SH-SY5Y (cell line): Measurements from ENCODE around the gene MPRIP.

Experiments
- GATA2 ChIP-seq: IDR thresholded peaks from 2 replicates; pipeline ENCODE4 v1.6.1; 2011; ENCODE audit warnings: mild to moderate bottlenecking, low read depth, low read length
- GATA3 ChIP-seq: IDR thresholded peaks from 2 replicates; pipeline ENCODE4 v1.6.1; 2011; ENCODE audit warnings: low read depth, mild to moderate bottlenecking, low read length, moderate library complexity

The MPRIP gene

GRCh38 chr17:17181666-17182597 is 139.7 kb downstream of the MPRIP start:
- TF ChIP-seq GATA2 = no peak
- TF ChIP-seq GATA3 = no peak

GRCh38 chr17:17182598-17183136 is 140.4 kb downstream of the MPRIP start:
- TF ChIP-seq GATA2 (no peak), GATA3 (no peak)

- no peak for TF ChIP-seq GATA2
- TF ChIP-seq GATA3 = no peak
Observed at GRCh38 chr17:17183744-17184143, 141.5 kb downstream of the MPRIP start.

GRCh38 chr17:17186051-17186450 is 143.8 kb downstream of the MPRIP start:
- no peak for TF ChIP-seq GATA2
- TF ChIP-seq GATA3 = no peak

- no peak for TF ChIP-seq GATA3
- TF ChIP-seq GATA2 = 0 out of 2 replicates have a peak, but pooled peaks have one; percentile 9
Observed at GRCh38 chr17:17186551-17187505, 144.6 kb downstream of the MPRIP start.

GRCh38 chr17:17188586-17188985 is 146.3 kb downstream of the MPRIP start:
- TF ChIP-seq GATA3 (no peak), GATA2 (no peak)

GRCh38 chr17:17189559-17189958 is 147.3 kb downstream of the MPRIP start:
- TF ChIP-seq GATA3 = no peak
- no peak for TF ChIP-seq GATA2

- TF ChIP-seq GATA3 (no peak), GATA2 (no peak)
Observed at GRCh38 chr17:17190188-17190587, 147.9 kb downstream of the MPRIP start.

GRCh38 chr17:17191346-17191792 is 149.1 kb downstream of the MPRIP start:
- no peak for TF ChIP-seq GATA3
- TF ChIP-seq GATA2 = no peak

- no peak for TF ChIP-seq GATA2
- TF ChIP-seq GATA3 = no peak
Observed at GRCh38 chr17:17191961-17192381, 149.7 kb downstream of the MPRIP start.

GRCh38 chr17:17196776-17197175 is 154.5 kb downstream of the MPRIP start:
- TF ChIP-seq GATA2 = no peak
- TF ChIP-seq GATA3 = no peak

- no peak for TF ChIP-seq GATA2
- no peak for TF ChIP-seq GATA3
Observed at GRCh38 chr17:17198281-17198680, 156.0 kb downstream of the MPRIP start.

GRCh38 chr17:17200311-17200710 is 158.1 kb downstream of the MPRIP start:
- TF ChIP-seq GATA2 (no peak), GATA3 (no peak)

- TF ChIP-seq GATA3 = no peak
- TF ChIP-seq GATA2 = no peak
Observed at GRCh38 chr17:17200831-17201230, 158.6 kb downstream of the MPRIP start.
